ENCODE data around the gene COX8C.

DNA sequence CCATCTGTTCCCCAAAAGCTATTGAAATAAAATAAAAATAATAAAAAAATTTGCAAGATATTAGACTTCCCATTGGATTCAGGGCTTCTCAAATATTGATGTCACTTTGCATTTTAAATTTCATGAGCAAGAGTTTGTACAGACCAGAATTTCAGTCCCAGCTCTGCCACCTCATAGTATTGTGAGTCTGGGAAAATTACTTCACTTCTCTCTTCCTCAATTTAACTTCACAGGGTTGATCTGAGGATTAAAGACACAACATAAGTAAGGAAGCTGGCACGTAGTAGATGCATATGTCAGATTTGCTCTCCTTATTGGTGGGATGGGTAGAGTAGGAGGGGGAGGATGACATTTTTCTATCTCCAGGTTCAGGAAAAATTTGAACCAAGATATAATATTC lies 32.8 kb downstream of the COX8C start:
- TF ChIP-seq, protein P1, sequence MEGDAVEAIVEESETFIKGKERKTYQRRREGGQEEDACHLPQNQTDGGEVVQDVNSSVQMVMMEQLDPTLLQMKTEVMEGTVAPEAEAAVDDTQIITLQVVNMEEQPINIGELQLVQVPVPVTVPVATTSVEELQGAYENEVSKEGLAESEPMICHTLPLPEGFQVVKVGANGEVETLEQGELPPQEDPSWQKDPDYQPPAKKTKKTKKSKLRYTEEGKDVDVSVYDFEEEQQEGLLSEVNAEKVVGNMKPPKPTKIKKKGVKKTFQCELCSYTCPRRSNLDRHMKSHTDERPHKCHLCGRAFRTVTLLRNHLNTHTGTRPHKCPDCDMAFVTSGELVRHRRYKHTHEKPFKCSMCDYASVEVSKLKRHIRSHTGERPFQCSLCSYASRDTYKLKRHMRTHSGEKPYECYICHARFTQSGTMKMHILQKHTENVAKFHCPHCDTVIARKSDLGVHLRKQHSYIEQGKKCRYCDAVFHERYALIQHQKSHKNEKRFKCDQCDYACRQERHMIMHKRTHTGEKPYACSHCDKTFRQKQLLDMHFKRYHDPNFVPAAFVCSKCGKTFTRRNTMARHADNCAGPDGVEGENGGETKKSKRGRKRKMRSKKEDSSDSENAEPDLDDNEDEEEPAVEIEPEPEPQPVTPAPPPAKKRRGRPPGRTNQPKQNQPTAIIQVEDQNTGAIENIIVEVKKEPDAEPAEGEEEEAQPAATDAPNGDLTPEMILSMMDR (IDR thresholded peaks at IDR 0.05; ENCODE audit: low read depth, low read length, missing input control) = no peak
- TF ChIP-seq, protein P2, sequence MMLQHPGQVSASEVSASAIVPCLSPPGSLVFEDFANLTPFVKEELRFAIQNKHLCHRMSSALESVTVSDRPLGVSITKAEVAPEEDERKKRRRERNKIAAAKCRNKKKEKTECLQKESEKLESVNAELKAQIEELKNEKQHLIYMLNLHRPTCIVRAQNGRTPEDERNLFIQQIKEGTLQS (IDR thresholded peaks at IDR 0.05) = no peak
- TF ChIP-seq, protein P3, sequence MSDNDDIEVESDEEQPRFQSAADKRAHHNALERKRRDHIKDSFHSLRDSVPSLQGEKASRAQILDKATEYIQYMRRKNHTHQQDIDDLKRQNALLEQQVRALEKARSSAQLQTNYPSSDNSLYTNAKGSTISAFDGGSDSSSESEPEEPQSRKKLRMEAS (IDR thresholded peaks at IDR 0.05) = no peak
- TF ChIP-seq GABPA (IDR thresholded peaks at IDR 0.05 in 1 of 2, conservative IDR thresholded peaks at IDR 0.05 in 1 of 2) = no peak
- TF ChIP-seq JUND (IDR thresholded peaks at IDR 0.05) = no peak
- TF ChIP-seq, protein P4, sequence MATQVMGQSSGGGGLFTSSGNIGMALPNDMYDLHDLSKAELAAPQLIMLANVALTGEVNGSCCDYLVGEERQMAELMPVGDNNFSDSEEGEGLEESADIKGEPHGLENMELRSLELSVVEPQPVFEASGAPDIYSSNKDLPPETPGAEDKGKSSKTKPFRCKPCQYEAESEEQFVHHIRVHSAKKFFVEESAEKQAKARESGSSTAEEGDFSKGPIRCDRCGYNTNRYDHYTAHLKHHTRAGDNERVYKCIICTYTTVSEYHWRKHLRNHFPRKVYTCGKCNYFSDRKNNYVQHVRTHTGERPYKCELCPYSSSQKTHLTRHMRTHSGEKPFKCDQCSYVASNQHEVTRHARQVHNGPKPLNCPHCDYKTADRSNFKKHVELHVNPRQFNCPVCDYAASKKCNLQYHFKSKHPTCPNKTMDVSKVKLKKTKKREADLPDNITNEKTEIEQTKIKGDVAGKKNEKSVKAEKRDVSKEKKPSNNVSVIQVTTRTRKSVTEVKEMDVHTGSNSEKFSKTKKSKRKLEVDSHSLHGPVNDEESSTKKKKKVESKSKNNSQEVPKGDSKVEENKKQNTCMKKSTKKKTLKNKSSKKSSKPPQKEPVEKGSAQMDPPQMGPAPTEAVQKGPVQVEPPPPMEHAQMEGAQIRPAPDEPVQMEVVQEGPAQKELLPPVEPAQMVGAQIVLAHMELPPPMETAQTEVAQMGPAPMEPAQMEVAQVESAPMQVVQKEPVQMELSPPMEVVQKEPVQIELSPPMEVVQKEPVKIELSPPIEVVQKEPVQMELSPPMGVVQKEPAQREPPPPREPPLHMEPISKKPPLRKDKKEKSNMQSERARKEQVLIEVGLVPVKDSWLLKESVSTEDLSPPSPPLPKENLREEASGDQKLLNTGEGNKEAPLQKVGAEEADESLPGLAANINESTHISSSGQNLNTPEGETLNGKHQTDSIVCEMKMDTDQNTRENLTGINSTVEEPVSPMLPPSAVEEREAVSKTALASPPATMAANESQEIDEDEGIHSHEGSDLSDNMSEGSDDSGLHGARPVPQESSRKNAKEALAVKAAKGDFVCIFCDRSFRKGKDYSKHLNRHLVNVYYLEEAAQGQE (IDR thresholded peaks at IDR 0.05) = no peak
- no peak for TF ChIP-seq HNF4A (conservative IDR thresholded peaks at IDR 0.05)
- TF ChIP-seq, protein P5, sequence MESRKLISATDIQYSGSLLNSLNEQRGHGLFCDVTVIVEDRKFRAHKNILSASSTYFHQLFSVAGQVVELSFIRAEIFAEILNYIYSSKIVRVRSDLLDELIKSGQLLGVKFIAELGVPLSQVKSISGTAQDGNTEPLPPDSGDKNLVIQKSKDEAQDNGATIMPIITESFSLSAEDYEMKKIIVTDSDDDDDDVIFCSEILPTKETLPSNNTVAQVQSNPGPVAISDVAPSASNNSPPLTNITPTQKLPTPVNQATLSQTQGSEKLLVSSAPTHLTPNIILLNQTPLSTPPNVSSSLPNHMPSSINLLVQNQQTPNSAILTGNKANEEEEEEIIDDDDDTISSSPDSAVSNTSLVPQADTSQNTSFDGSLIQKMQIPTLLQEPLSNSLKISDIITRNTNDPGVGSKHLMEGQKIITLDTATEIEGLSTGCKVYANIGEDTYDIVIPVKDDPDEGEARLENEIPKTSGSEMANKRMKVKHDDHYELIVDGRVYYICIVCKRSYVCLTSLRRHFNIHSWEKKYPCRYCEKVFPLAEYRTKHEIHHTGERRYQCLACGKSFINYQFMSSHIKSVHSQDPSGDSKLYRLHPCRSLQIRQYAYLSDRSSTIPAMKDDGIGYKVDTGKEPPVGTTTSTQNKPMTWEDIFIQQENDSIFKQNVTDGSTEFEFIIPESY (IDR thresholded peaks at IDR 0.05) = no peak
- no peak for TF ChIP-seq SP1 (IDR thresholded peaks at IDR 0.05)
- no peak for TF ChIP-seq RAD21 (IDR thresholded peaks at IDR 0.05)
- no peak for TF ChIP-seq TAF1 (conservative IDR thresholded peaks at IDR 0.05)
- TF ChIP-seq NR2F2 (IDR thresholded peaks at IDR 0.05) = no peak
- TF ChIP-seq HNF4G (IDR thresholded peaks at IDR 0.05) = no peak
- TF ChIP-seq EGR1 (IDR thresholded peaks at IDR 0.05; ENCODE audit: low read depth in 2 of 2) = no peak

All from liver (tissue), 3 donors.